Upper lobe of left lung (tissue), 6 donors: Measurements from ENCODE around the gene KIF6. TPM values are rescaled to one million over a fixed set of nuclear protein-coding genes. Genes with fewer than 3 reads are reported as not detected.

Experiments
- ATAC-seq, 2 donors: fragments of 200-7000 bp; cut with Tn5 transposase; one replicate each; pipeline ENCODE4 v1.9.1; 2022; ENCODE audit warnings: mild to moderate bottlenecking in 2 of 2, moderate library complexity in 2 of 2; ENCODE audit not compliant: low FRiP score in 2 of 2
- DNase-seq, 2 donors: peaks; one replicate each; pipeline ENCODE4 v3.0.0-alpha.2; 2019 to 2020
- H3K27ac ChIP-seq, 4 donors: fragments of 200-600 bp; sonication (generic); one replicate each; pipeline ENCODE4 v1.5.1; 2016 to 2019
- H3K27me3 ChIP-seq, 4 donors: fragments of 200-600 bp; sonication (generic); one replicate each; pipeline ENCODE4 v1.5.1; 2017 to 2019
- H3K36me3 ChIP-seq, 4 donors: fragments of 200-600 bp; sonication (generic); one replicate each; pipeline ENCODE4 v1.5.1; 2016 to 2019
- H3K4me1 ChIP-seq, 4 donors: fragments of 200-600 bp; sonication (generic); one replicate each; pipeline ENCODE4 v1.5.1; 2018 to 2019
- H3K4me3 ChIP-seq, 4 donors: fragments of 200-600 bp; sonication (generic); one replicate each; pipeline ENCODE4 v1.5.1; 2017 to 2019; ENCODE audit warnings: mild to moderate bottlenecking in 2 of 4, moderate library complexity in 1 of 4
- H3K9me3 ChIP-seq, 4 donors: fragments of 200-600 bp; sonication (generic); one replicate each; pipeline ENCODE4 v1.5.1; 2018 to 2019
- CTCF ChIP-seq, 6 experiments: fragments of 450-650 bp in 4 of 6; fragments of 200-600 bp in 2 of 6; sonication (generic) in 2 of 6; IDR thresholded peaks; one replicate each; pipeline ENCODE4 v1.5.1; 2016 to 2019; ENCODE audit warnings: antibody characterized with exemption in 6 of 6
- EP300 ChIP-seq, 4 donors: sonication (generic); formaldehyde crosslinking; IDR thresholded peaks; one replicate each; pipeline ENCODE4 v1.5.1; 2017; ENCODE audit warnings: antibody characterized with exemption in 4 of 4, control low read depth in 2 of 4
- POLR2A ChIP-seq, 4 donors: fragments of 450-650 bp; IDR thresholded peaks; one replicate each; pipeline ENCODE4 v1.5.1; 2016 to 2017; ENCODE audit warnings: antibody characterized with exemption in 4 of 4, mild to moderate bottlenecking in 2 of 4
- POLR2AphosphoS5 ChIP-seq, 2 donors: sonication (generic); formaldehyde crosslinking; IDR thresholded peaks; one replicate each; pipeline ENCODE4 v1.5.1; 2017; ENCODE audit warnings: antibody characterized with exemption in 2 of 2
- WGBS, 2 donors: methylation state at CpG; one replicate each; pipeline ENCODE4 v1.1.5; 2017 to 2018; 5-methylcytosine and 5-hydroxymethylcytosine counted together
- total RNA-seq, 6 donors: library from RNA; depleted of rRNA in 4 of 6; stranded (reverse); fragments of >200 nt in 4 of 6; gene quantifications; one replicate each; pipeline versions ENCODE4 v1.1.0 to v1.2.1, GENCODE V29; 2016 to 2021
- donor health status: DM: no; HTN: no; CAD: no; lungs with moderate emphysema.
- donor health status: DM: no; HTN: yes; CAD: no; lungs with severe emphysema.

The KIF6 gene
- total RNA-seq, 6 donors from 2014 or later: 0.55 to 7.9 (median 1.5) TPM

- Histone ChIP-seq H3K4me3 (no peak overlapping the region), H3K36me3 (no peaks in the 10 kb centered on the region), H3K27ac (no peak overlapping the region), H3K9me3 (no peaks in the 10 kb centered on the region), H3K4me1 (peaks cover 0 to 10% (median 5%) of the 10 kb centered on the region in 4 donors), H3K27me3 (no peaks in the 10 kb centered on the region)
- ATAC-seq (no peak), DNase-seq (no peak)
- TF ChIP-seq POLR2AphosphoS5 (IDR thresholded peaks at IDR 0.05) (no peak), EP300 (IDR thresholded peaks at IDR 0.05) (no peak), POLR2A (IDR thresholded peaks at IDR 0.05) (no peak), CTCF (IDR thresholded peaks at IDR 0.05) (no peak)
Measured at GRCh38 chr6:39558591-39559190, 166.5 kb downstream of the KIF6 start.

- no peak overlapping the region for H3K27ac ChIP-seq
- peaks cover 0 to 10% (median 5%) of the 10 kb centered on the region in 4 donors for H3K4me1 ChIP-seq
- 59 to 60% methylated on average over 1 of the region's 1 CpG for WGBS, 2 donors
- ATAC-seq: no peak
- no peaks in the 10 kb centered on the region for H3K9me3 ChIP-seq
- no peaks in the 10 kb centered on the region for H3K27me3 ChIP-seq
- TF ChIP-seq POLR2A (IDR thresholded peaks at IDR 0.05) (no peak), CTCF (IDR thresholded peaks at IDR 0.05) (no peak), EP300 (IDR thresholded peaks at IDR 0.05) (no peak), POLR2AphosphoS5 (IDR thresholded peaks at IDR 0.05) (no peak)
- no peak for DNase-seq
- H3K4me3 ChIP-seq: no peak overlapping the region
- H3K36me3 ChIP-seq: no peaks in the 10 kb centered on the region
Measured at GRCh38 chr6:39558079-39558478, 167.1 kb downstream of the KIF6 start.

- Histone ChIP-seq H3K9me3 (no peaks in the 10 kb centered on the region), H3K4me1 (no peaks in the 10 kb centered on the region), H3K27ac (no peak overlapping the region), H3K36me3 (no peaks in the 10 kb centered on the region), H3K4me3 (no peak overlapping the region), H3K27me3 (no peaks in the 10 kb centered on the region)
- no peak for TF ChIP-seq POLR2AphosphoS5 (IDR thresholded peaks at IDR 0.05)
- no peak for TF ChIP-seq CTCF (IDR thresholded peaks at IDR 0.05)
- TF ChIP-seq POLR2A (IDR thresholded peaks at IDR 0.05): no peak
- TF ChIP-seq EP300 (IDR thresholded peaks at IDR 0.05): no peak
- ATAC-seq: peak in 1 of 2 donors; percentile 69
- 75 to 92% methylated on average over 3 of the region's 3 CpGs for WGBS, 2 donors
- DNase-seq: peak in 1 of 2 donors; percentile 18
Measured at GRCh38 chr6:39555136-39555535, 170.1 kb downstream of the KIF6 start.

GRCh38 chr6:39553860-39554802, 171.1 kb downstream of the KIF6 start:
- Histone ChIP-seq H3K9me3 (no peaks in the 10 kb centered on the region), H3K4me1 (no peaks in the 10 kb centered on the region), H3K27ac (no peak overlapping the region), H3K36me3 (no peaks in the 10 kb centered on the region), H3K4me3 (no peak overlapping the region), H3K27me3 (no peaks in the 10 kb centered on the region)
- TF ChIP-seq POLR2AphosphoS5 (IDR thresholded peaks at IDR 0.05) (peak in 1 of 2 donors; percentile 45), POLR2A (IDR thresholded peaks at IDR 0.05) (no peak)
- 69 to 80% methylated on average over 11 of the region's 11 CpGs for WGBS, 2 donors
- ATAC-seq (peak in 1 of 2 donors; percentile 79), DNase-seq (no peak)

GRCh38 chr6:39553029-39553428, 172.2 kb downstream of the KIF6 start:
- no peaks in the 10 kb centered on the region for H3K36me3 ChIP-seq
- H3K9me3 ChIP-seq: no peaks in the 10 kb centered on the region
- ATAC-seq (no peak), DNase-seq (no peak)
- no peak for TF ChIP-seq CTCF (IDR thresholded peaks at IDR 0.05)
- no peak for TF ChIP-seq POLR2AphosphoS5 (IDR thresholded peaks at IDR 0.05)
- TF ChIP-seq EP300 (IDR thresholded peaks at IDR 0.05): no peak
- no peak for TF ChIP-seq POLR2A (IDR thresholded peaks at IDR 0.05)
- H3K4me1 ChIP-seq: no peaks in the 10 kb centered on the region
- no peak overlapping the region for H3K27ac ChIP-seq
- H3K4me3 ChIP-seq: no peak overlapping the region
- H3K27me3 ChIP-seq: no peaks in the 10 kb centered on the region
